ENCODE data around the gene WWC2.

The WWC2 gene

GRCh38 chr4:183284258-183284785 lies 185.3 kb downstream of the WWC2 start:
- Histone ChIP-seq H2AFZ (no peak overlapping the region), H3K9me3 (ENCODE audit: control insufficient read depth, low read length) (no peaks in the 10 kb centered on the region), H3K27ac (no peak overlapping the region), H3K79me2 (no peaks in the 10 kb centered on the region), H3K27me3 (ENCODE audit: control insufficient read depth, insufficient read depth, low read length) (no peaks in the 10 kb centered on the region), H3K4me3 (ENCODE audit: low read depth, low read length) (no peak overlapping the region), H3K36me3 (ENCODE audit: control insufficient read depth, insufficient read depth, low read length) (no peaks in the 10 kb centered on the region), H3K4me1 (no peaks in the 10 kb centered on the region), H3K9ac (no peak overlapping the region), H3K4me2 (ENCODE audit: low read length) (no peak overlapping the region)
- TF ChIP-seq CTCF (IDR thresholded peaks at IDR 0.05) = no peak

GRCh38 chr4:183284965-183285364 lies 185.9 kb downstream of the WWC2 start:
- no peak for TF ChIP-seq CTCF (IDR thresholded peaks at IDR 0.05)
- H3K9ac ChIP-seq = no peak overlapping the region
- H2AFZ ChIP-seq = no peak overlapping the region
- no peaks in the 10 kb centered on the region for H3K4me1 ChIP-seq
- H3K27ac ChIP-seq = no peak overlapping the region
- H3K9me3 ChIP-seq (ENCODE audit: control insufficient read depth, low read length) = no peaks in the 10 kb centered on the region
- H3K4me2 ChIP-seq (ENCODE audit: low read length) = no peak overlapping the region
- no peaks in the 10 kb centered on the region for H3K79me2 ChIP-seq
- no peaks in the 10 kb centered on the region for H3K36me3 ChIP-seq (ENCODE audit: control insufficient read depth, insufficient read depth, low read length)
- H3K4me3 ChIP-seq (ENCODE audit: low read depth, low read length) = no peak overlapping the region
- H3K27me3 ChIP-seq (ENCODE audit: control insufficient read depth, insufficient read depth, low read length) = no peaks in the 10 kb centered on the region

- H3K27me3 ChIP-seq (ENCODE audit: control insufficient read depth, insufficient read depth, low read length) = no peaks in the 10 kb centered on the region
- H3K4me3 ChIP-seq (ENCODE audit: low read depth, low read length) = no peak overlapping the region
- H2AFZ ChIP-seq = no peak overlapping the region
- no peaks in the 10 kb centered on the region for H3K79me2 ChIP-seq
- H3K27ac ChIP-seq = no peak overlapping the region
- no peak overlapping the region for H3K9ac ChIP-seq
- no peaks in the 10 kb centered on the region for H3K4me1 ChIP-seq
- no peak for TF ChIP-seq CTCF (IDR thresholded peaks at IDR 0.05)
- no peaks in the 10 kb centered on the region for H3K9me3 ChIP-seq (ENCODE audit: control insufficient read depth, low read length)
- H3K36me3 ChIP-seq (ENCODE audit: control insufficient read depth, insufficient read depth, low read length) = no peaks in the 10 kb centered on the region
- H3K4me2 ChIP-seq (ENCODE audit: low read length) = no peak overlapping the region
Observed at GRCh38 chr4:183285886-183286285, 186.8 kb downstream of the WWC2 start.

- no peaks in the 10 kb centered on the region for H3K36me3 ChIP-seq (ENCODE audit: control insufficient read depth, insufficient read depth, low read length)
Observed at GRCh38 chr4:183286590-183287308, 187.7 kb downstream of the WWC2 start.

More at GRCh38 chr4:183286590-183287308, 187.7 kb downstream of the WWC2 start:
- Histone ChIP-seq H3K9ac (no peak overlapping the region), H3K9me3 (ENCODE audit: control insufficient read depth, low read length) (no peaks in the 10 kb centered on the region), H3K4me1 (no peaks in the 10 kb centered on the region), H3K27me3 (ENCODE audit: control insufficient read depth, insufficient read depth, low read length) (no peaks in the 10 kb centered on the region), H3K27ac (no peak overlapping the region), H2AFZ (no peak overlapping the region), H3K4me3 (ENCODE audit: low read depth, low read length) (no peak overlapping the region), H3K4me2 (ENCODE audit: low read length) (no peak overlapping the region), H3K79me2 (no peaks in the 10 kb centered on the region)
- no peak for TF ChIP-seq CTCF (IDR thresholded peaks at IDR 0.05)

Data from parathyroid adenoma (tissue), 2 donors.